ENCODE data around the gene DEFB124.
"Not testable (repeated sequence)": the region's sequence is repeated elsewhere in the genome, so short reads cannot be mapped to it uniquely, and the experiment has no call there.

The DEFB124 gene

GRCh38 chr20:31514154-31515071, 39.5 kb upstream of the DEFB124 start, which contains the start of gene HM13:
TSS of gene HM13 (plus strand) at chr20:31514442. CDS start at chr20:31514552, 110 bp downstream.
- H3K9me3 ChIP-seq (ENCODE audit: control insufficient read depth in 2 of 2, low read length in 2 of 2), result no peaks in the 10 kb centered on the region
- peak within 1 kb of the TSS; percentile 79 to 94 for H3K9ac ChIP-seq (ENCODE audit: low read depth in 1 of 2, low read length in 2 of 2)
- peaks cover 24 to 25% of the 10 kb centered on the region in 2 donors for H3K4me1 ChIP-seq (ENCODE audit: control insufficient read depth in 2 of 2, insufficient read depth in 2 of 2, low read length in 2 of 2)

DNA sequence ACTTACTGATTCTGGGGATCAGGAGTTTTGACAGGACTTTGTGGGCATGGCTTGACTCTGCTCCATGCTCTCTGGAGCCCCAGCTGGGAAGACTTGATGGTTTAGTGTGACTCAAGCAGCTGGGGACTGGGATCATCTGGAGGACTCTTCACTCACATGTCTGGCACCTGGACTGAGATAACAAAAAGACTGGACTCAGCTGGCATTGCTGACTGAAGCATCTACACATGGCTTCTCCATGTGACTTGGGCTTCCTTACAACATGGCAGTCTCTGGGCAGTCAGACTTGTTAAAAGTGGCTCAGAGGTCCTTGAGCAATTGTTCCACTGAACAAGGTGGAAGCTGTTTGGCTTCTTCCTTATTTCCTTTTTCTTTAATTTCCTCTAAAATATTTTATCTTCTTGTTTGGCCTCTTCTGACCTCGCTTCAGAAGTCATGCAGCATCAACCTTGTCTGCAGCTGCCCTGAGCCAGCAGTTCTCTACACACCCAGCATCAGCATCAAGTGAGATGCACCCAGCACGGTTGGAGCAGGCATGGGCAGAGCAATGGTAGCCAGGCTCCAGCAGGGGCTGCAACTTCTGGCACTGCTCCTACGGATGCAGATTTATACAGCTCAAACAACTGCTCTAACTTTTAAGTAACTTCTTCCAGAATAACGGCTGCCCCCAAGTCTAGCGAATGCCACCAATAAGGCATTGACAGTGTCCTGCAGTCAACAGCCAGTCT, 33.8 kb upstream of the DEFB124 start:
- H3K9me3 ChIP-seq (ENCODE audit: control insufficient read depth in 2 of 2, low read length in 2 of 2), result peaks cover 0 to 2% of the 10 kb centered on the region in 2 donors
- H3K27me3 ChIP-seq (ENCODE audit: control insufficient read depth in 2 of 2, insufficient read depth in 2 of 2, low read length in 2 of 2), result no peaks in the 10 kb centered on the region
- no peaks in the 10 kb centered on the region for H3K4me1 ChIP-seq (ENCODE audit: control insufficient read depth in 2 of 2, insufficient read depth in 2 of 2, low read length in 2 of 2)
- no peak overlapping the region for H3K27ac ChIP-seq (ENCODE audit: low read depth in 2 of 2, low read length in 2 of 2)
- H3K4me3 ChIP-seq (ENCODE audit: low read length in 2 of 2), result no peak overlapping the region
- H3K9ac ChIP-seq (ENCODE audit: low read depth in 1 of 2, low read length in 2 of 2), result no peak overlapping the region
- H3K36me3 ChIP-seq (ENCODE audit: control insufficient read depth in 2 of 2, insufficient read depth in 2 of 2, low read length in 2 of 2), result no peaks in the 10 kb centered on the region

More at GRCh38 chr20:31514154-31515071, 39.5 kb upstream of the DEFB124 start, which contains the start of gene HM13:
- no peaks in the 10 kb centered on the region for H3K27me3 ChIP-seq (ENCODE audit: control insufficient read depth in 2 of 2, insufficient read depth in 2 of 2, low read length in 2 of 2)
- H3K27ac ChIP-seq (ENCODE audit: low read depth in 2 of 2, low read length in 2 of 2), result peak within 1 kb of the TSS; percentile 68 to 87
- H3K36me3 ChIP-seq (ENCODE audit: control insufficient read depth in 2 of 2, insufficient read depth in 2 of 2, low read length in 2 of 2), result peaks cover 0 to 2% of the 10 kb centered on the region in 2 donors
- H3K4me3 ChIP-seq (ENCODE audit: low read length in 2 of 2), result peak within 1 kb of the TSS; percentile 95

DNA sequence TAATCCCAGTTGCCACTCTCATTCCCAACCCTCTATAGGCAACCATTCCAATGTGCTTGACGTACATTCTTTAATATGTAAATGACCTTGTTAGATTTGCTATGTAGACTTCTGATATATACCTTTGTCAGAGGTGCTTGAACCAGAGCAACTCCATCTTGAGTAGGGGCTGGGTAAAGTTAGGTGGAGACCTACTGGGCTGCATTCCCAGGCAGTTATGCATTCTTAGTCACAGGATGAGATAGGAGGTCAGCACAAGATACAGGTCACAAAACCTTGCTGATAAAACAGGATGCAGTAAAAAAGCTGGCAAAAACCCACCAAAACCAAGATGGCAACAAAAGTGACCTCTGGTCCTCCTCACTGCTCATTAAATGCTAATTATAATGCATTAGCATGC, 31.0 kb upstream of the DEFB124 start:
- Histone ChIP-seq H3K27ac (ENCODE audit: low read depth in 2 of 2, low read length in 2 of 2) (no peak overlapping the region), H3K9ac (ENCODE audit: low read depth in 1 of 2, low read length in 2 of 2) (no peak overlapping the region), H3K36me3 (ENCODE audit: control insufficient read depth in 2 of 2, insufficient read depth in 2 of 2, low read length in 2 of 2) (no peaks in the 10 kb centered on the region), H3K9me3 (ENCODE audit: control insufficient read depth in 2 of 2, low read length in 2 of 2) (peaks cover 0 to 2% of the 10 kb centered on the region in 2 donors), H3K4me1 (ENCODE audit: control insufficient read depth in 2 of 2, insufficient read depth in 2 of 2, low read length in 2 of 2) (no peaks in the 10 kb centered on the region), H3K4me3 (ENCODE audit: low read length in 2 of 2) (no peak overlapping the region), H3K27me3 (ENCODE audit: control insufficient read depth in 2 of 2, insufficient read depth in 2 of 2, low read length in 2 of 2) (no peaks in the 10 kb centered on the region)

DNA sequence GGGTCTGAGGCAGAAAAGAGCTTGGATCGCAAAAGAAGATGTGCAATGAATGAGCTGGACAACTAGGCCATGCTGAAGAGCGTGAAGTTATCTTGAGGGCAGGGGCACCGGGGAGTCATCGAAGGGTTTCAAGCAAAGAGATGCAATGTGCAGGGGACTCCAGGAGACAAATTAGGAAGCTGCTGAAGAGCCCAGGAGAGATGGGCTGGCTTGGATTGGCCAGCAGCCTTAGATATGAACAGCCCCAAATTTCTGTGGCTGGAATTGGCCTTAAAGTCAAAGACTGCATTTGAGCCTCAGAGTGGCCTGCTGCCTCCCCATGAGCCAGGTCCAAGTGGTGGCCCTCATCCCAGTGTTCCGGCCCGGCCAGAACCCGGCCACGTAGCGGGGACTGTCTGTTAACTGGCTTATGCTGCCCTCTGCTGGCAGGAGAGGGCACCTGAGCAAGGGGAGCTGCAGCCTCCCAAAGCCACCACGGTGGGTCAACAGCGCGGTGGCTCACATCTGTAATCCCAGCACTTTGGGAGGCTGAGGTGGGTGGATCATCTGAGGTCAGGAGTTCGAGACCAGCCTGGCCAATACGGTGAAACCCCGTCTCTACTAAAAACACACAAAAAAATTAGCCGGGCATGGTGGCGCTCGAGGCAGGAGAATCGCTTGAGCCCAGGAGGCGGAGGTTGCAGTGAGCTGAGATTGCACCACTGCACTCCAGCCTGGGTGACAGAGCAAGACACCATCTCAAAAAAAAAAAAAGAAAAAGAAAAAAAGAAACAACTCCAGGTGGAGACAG, 28.2 kb upstream of the DEFB124 start:
- not testable (repeated sequence) for H3K9ac ChIP-seq (ENCODE audit: low read depth in 1 of 2, low read length in 2 of 2); H3K9me3 ChIP-seq (ENCODE audit: control insufficient read depth in 2 of 2, low read length in 2 of 2); H3K36me3 ChIP-seq (ENCODE audit: control insufficient read depth in 2 of 2, insufficient read depth in 2 of 2, low read length in 2 of 2); H3K27ac ChIP-seq (ENCODE audit: low read depth in 2 of 2, low read length in 2 of 2); H3K4me3 ChIP-seq (ENCODE audit: low read length in 2 of 2); H3K27me3 ChIP-seq (ENCODE audit: control insufficient read depth in 2 of 2, insufficient read depth in 2 of 2, low read length in 2 of 2); H3K4me1 ChIP-seq (ENCODE audit: control insufficient read depth in 2 of 2, insufficient read depth in 2 of 2, low read length in 2 of 2)

GRCh38 chr20:31500527-31500926, 25.6 kb upstream of the DEFB124 start:
- H3K9ac ChIP-seq (ENCODE audit: low read depth in 1 of 2, low read length in 2 of 2), result no peak overlapping the region
- H3K4me3 ChIP-seq (ENCODE audit: low read length in 2 of 2), result no peak overlapping the region
- no peaks in the 10 kb centered on the region for H3K4me1 ChIP-seq (ENCODE audit: control insufficient read depth in 2 of 2, insufficient read depth in 2 of 2, low read length in 2 of 2)
- no peaks in the 10 kb centered on the region for H3K36me3 ChIP-seq (ENCODE audit: control insufficient read depth in 2 of 2, insufficient read depth in 2 of 2, low read length in 2 of 2)
- no peak overlapping the region for H3K27ac ChIP-seq (ENCODE audit: low read depth in 2 of 2, low read length in 2 of 2)
- H3K9me3 ChIP-seq (ENCODE audit: control insufficient read depth in 2 of 2, low read length in 2 of 2), result no peaks in the 10 kb centered on the region
- H3K27me3 ChIP-seq (ENCODE audit: control insufficient read depth in 2 of 2, insufficient read depth in 2 of 2, low read length in 2 of 2), result no peaks in the 10 kb centered on the region

DNA sequence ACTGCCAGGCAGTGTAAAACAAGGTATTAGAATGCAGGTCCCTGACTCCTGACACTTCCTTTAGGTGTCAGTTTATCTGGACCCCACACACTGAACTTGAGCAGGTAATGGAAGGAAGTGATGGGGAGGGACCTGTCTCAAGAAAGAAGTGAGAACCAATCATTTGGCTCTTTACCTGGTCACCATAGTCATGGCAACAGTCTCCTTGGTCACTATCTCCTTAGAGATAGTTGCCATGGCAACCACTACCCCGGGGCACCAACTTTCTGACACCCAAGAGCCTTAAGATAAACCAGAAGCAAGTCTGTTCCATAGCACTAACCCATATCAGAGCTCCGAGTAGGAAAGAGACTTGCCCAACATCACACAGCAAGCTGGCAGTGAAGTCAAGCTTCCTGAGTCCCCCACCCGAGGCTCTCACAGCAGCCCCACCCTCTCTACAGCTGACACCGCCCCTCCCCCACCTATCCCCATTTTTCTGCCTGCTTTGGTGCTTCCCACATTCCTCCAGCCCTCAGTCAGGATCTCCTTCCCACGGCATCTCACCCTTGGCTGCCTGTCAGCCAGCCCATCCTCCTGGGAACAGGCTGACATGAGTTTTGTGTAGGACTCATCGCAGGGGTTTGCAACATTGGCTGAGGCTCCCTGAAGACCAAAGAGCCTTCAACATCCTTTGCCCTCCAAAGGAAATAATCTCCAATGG, 23.1 kb upstream of the DEFB124 start:
- Histone ChIP-seq H3K4me3 (ENCODE audit: low read length in 2 of 2) (no peak overlapping the region), H3K4me1 (ENCODE audit: control insufficient read depth in 2 of 2, insufficient read depth in 2 of 2, low read length in 2 of 2) (no peaks in the 10 kb centered on the region), H3K9ac (ENCODE audit: low read depth in 1 of 2, low read length in 2 of 2) (no peak overlapping the region), H3K27ac (ENCODE audit: low read depth in 2 of 2, low read length in 2 of 2) (no peak overlapping the region), H3K9me3 (ENCODE audit: control insufficient read depth in 2 of 2, low read length in 2 of 2) (no peaks in the 10 kb centered on the region), H3K27me3 (ENCODE audit: control insufficient read depth in 2 of 2, insufficient read depth in 2 of 2, low read length in 2 of 2) (no peaks in the 10 kb centered on the region), H3K36me3 (ENCODE audit: control insufficient read depth in 2 of 2, insufficient read depth in 2 of 2, low read length in 2 of 2) (no peaks in the 10 kb centered on the region)

GRCh38 chr20:31496761-31497295, 21.9 kb upstream of the DEFB124 start:
- Histone ChIP-seq H3K4me1 (ENCODE audit: control insufficient read depth in 2 of 2, insufficient read depth in 2 of 2, low read length in 2 of 2) (no peaks in the 10 kb centered on the region), H3K36me3 (ENCODE audit: control insufficient read depth in 2 of 2, insufficient read depth in 2 of 2, low read length in 2 of 2) (no peaks in the 10 kb centered on the region), H3K27ac (ENCODE audit: low read depth in 2 of 2, low read length in 2 of 2) (peak overlapping the region; percentile 35 to 46), H3K27me3 (ENCODE audit: control insufficient read depth in 2 of 2, insufficient read depth in 2 of 2, low read length in 2 of 2) (no peaks in the 10 kb centered on the region), H3K9me3 (ENCODE audit: control insufficient read depth in 2 of 2, low read length in 2 of 2) (no peaks in the 10 kb centered on the region), H3K9ac (ENCODE audit: low read depth in 1 of 2, low read length in 2 of 2) (no peak overlapping the region), H3K4me3 (ENCODE audit: low read length in 2 of 2) (no peak overlapping the region)

DNA sequence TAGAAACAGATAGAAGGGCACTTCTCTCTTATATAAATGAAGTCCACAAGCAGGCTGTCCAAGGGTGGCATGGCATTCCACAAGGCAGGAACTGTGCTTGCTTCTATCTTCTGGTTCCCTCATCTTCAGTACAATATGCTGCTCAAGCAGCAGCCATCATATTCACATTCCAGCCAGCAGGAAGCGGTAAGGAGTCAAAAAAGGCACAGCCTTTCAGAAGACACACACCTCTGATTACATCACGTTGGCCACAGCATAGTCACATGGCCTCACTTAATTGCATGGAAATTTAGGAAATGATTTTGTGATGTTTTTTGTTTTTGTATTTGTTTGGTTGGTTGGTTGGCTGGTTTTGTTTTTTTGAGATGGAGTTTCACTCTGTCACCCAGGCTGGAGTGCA, 19.2 kb upstream of the DEFB124 start:
- H3K4me1 ChIP-seq (ENCODE audit: control insufficient read depth in 2 of 2, insufficient read depth in 2 of 2, low read length in 2 of 2), result no peaks in the 10 kb centered on the region

GRCh38 chr20:31490752-31491151, 15.8 kb upstream of the DEFB124 start:
- no peak overlapping the region for H3K27ac ChIP-seq (ENCODE audit: low read depth in 2 of 2, low read length in 2 of 2)
- H3K27me3 ChIP-seq (ENCODE audit: control insufficient read depth in 2 of 2, insufficient read depth in 2 of 2, low read length in 2 of 2), result peaks cover 0 to 4% of the 10 kb centered on the region in 2 donors
- H3K4me1 ChIP-seq (ENCODE audit: control insufficient read depth in 2 of 2, insufficient read depth in 2 of 2, low read length in 2 of 2), result no peaks in the 10 kb centered on the region
- H3K4me3 ChIP-seq (ENCODE audit: low read length in 2 of 2), result no peak overlapping the region
- H3K9me3 ChIP-seq (ENCODE audit: control insufficient read depth in 2 of 2, low read length in 2 of 2), result no peaks in the 10 kb centered on the region
- no peaks in the 10 kb centered on the region for H3K36me3 ChIP-seq (ENCODE audit: control insufficient read depth in 2 of 2, insufficient read depth in 2 of 2, low read length in 2 of 2)
- no peak overlapping the region for H3K9ac ChIP-seq (ENCODE audit: low read depth in 1 of 2, low read length in 2 of 2)

More for the DNA sequence above, 19.2 kb upstream of the DEFB124 start:
- Histone ChIP-seq H3K4me3 (ENCODE audit: low read length in 2 of 2) (no peak overlapping the region), H3K9ac (ENCODE audit: low read depth in 1 of 2, low read length in 2 of 2) (no peak overlapping the region), H3K36me3 (ENCODE audit: control insufficient read depth in 2 of 2, insufficient read depth in 2 of 2, low read length in 2 of 2) (no peaks in the 10 kb centered on the region), H3K27ac (ENCODE audit: low read depth in 2 of 2, low read length in 2 of 2) (no peak overlapping the region), H3K9me3 (ENCODE audit: control insufficient read depth in 2 of 2, low read length in 2 of 2) (no peaks in the 10 kb centered on the region), H3K27me3 (ENCODE audit: control insufficient read depth in 2 of 2, insufficient read depth in 2 of 2, low read length in 2 of 2) (no peaks in the 10 kb centered on the region)

All from mucosa of rectum (tissue), 2 donors.